Breast epithelium (tissue), 4 donors: ENCODE data around the gene GPR27. TPM values are rescaled to one million over a fixed set of nuclear protein-coding genes. Genes with fewer than 3 reads are reported as not detected.

ENCODE experiments used
- DNase-seq, 2 donors: peaks; one replicate each; pipeline ENCODE4 v3.0.0-alpha.2; 2019; ENCODE audit warnings: low spot score in 2 of 2
- H3K27ac ChIP-seq, 2 donors: fragments of 200-600 bp; sonication (generic) in 1 of 2; one replicate each; pipeline ENCODE4 v1.5.1; 2016 to 2019; ENCODE audit warnings: mild to moderate bottlenecking in 1 of 2
- H3K27me3 ChIP-seq, 2 donors: fragments of 200-600 bp; sonication (generic) in 1 of 2; one replicate each; pipeline versions ENCODE4 v1.5.1 to v1.6.0; 2017 to 2019; ENCODE audit warnings: control low read depth in 1 of 2, mild to moderate bottlenecking in 1 of 2
- H3K36me3 ChIP-seq: fragments of 200-600 bp; one replicate; pipeline ENCODE4 v1.5.1; 2019
- H3K4me1 ChIP-seq, 2 donors: fragments of 200-600 bp; sonication (generic); one replicate each; pipeline ENCODE4 v1.5.1; 2016 to 2019; ENCODE audit warnings: control low read depth in 1 of 2
- H3K4me3 ChIP-seq, 3 donors: fragments of 200-600 bp; sonication (generic); 1 replicate in 2 of 3; 2 replicates in 1 of 3; pipeline ENCODE4 v1.5.1; 2016 to 2019; ENCODE audit warnings: mild to moderate bottlenecking in 3 of 3, moderate library complexity in 2 of 3
- H3K9me3 ChIP-seq, 2 donors: fragments of 200-600 bp; sonication (generic) in 1 of 2; one replicate each; pipeline ENCODE4 v1.5.1; 2016 to 2019; ENCODE audit warnings: control low read depth in 1 of 2
- POLR2A ChIP-seq: fragments of 450-650 bp; IDR thresholded peaks from one replicate; pipeline ENCODE4 v1.6.1; 2016; ENCODE audit warnings: antibody characterized with exemption, mild to moderate bottlenecking, moderate library complexity
- POLR2AphosphoS5 ChIP-seq, 3 donors: sonication (generic); formaldehyde crosslinking; IDR thresholded peaks; one replicate each; pipeline ENCODE4 v1.6.1; 2017; ENCODE audit warnings: antibody characterized with exemption in 3 of 3
- intact Hi-C: fragments of 100-400 bp; cut with DNase I; formaldehyde crosslinking; loops from one replicate; pipeline ENCODE4 v1.15.1; 2023; ENCODE audit warnings: low total_unique reads
- total RNA-seq, 3 donors: library from RNA; depleted of rRNA; stranded (reverse); fragments of >200 nt; gene quantifications; one replicate each; pipeline ENCODE4 v1.1.0, GENCODE V29; 2016
- TF ChIP-seq, protein P1 (sequence below), 3 donors: fragments of 450-650 bp; IDR thresholded peaks; one replicate each; pipeline ENCODE4 v1.5.1; 2016 to 2017; ENCODE audit warnings: antibody characterized with exemption in 3 of 3, mild to moderate bottlenecking in 3 of 3, moderate library complexity in 3 of 3

The GPR27 gene
- total RNA-seq, 3 donors from 2014 or later, result 0.32 to 4.0 (median 2.0) TPM

DNA sequence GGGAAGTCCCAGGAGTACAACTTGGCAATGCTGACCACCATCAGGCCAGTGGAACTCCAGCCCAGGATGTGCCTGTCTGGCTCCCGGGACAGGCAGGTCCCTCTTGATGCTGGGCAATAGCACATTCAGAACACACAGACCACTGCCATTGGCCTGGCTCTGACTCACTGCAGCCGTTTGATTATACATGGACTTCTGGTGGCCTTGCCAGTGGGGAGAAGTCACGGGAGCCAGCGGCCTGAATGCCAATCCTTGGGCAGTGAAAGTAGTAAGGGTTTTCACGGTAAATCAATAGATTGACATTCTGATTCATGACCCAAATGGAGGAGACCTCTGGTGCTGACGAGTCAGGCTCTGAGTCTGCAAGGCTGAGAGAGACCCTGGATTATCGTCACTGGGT is 43.8 kb downstream of the GPR27 start:
- no peak for DNase-seq
- Histone ChIP-seq H3K27ac (no peak overlapping the region), H3K4me1 (no peaks in the 10 kb centered on the region), H3K4me3 (no peak overlapping the region), H3K27me3 (no peaks in the 10 kb centered on the region), H3K9me3 (no peaks in the 10 kb centered on the region), H3K36me3 (no peaks in the 10 kb centered on the region)
- TF ChIP-seq, protein P1, sequence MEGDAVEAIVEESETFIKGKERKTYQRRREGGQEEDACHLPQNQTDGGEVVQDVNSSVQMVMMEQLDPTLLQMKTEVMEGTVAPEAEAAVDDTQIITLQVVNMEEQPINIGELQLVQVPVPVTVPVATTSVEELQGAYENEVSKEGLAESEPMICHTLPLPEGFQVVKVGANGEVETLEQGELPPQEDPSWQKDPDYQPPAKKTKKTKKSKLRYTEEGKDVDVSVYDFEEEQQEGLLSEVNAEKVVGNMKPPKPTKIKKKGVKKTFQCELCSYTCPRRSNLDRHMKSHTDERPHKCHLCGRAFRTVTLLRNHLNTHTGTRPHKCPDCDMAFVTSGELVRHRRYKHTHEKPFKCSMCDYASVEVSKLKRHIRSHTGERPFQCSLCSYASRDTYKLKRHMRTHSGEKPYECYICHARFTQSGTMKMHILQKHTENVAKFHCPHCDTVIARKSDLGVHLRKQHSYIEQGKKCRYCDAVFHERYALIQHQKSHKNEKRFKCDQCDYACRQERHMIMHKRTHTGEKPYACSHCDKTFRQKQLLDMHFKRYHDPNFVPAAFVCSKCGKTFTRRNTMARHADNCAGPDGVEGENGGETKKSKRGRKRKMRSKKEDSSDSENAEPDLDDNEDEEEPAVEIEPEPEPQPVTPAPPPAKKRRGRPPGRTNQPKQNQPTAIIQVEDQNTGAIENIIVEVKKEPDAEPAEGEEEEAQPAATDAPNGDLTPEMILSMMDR (IDR thresholded peaks at IDR 0.05), result no peak
- no peak for TF ChIP-seq POLR2AphosphoS5 (IDR thresholded peaks at IDR 0.05)
- TF ChIP-seq POLR2A, result no peak
- intact Hi-C loops, result no loop called here

DNA sequence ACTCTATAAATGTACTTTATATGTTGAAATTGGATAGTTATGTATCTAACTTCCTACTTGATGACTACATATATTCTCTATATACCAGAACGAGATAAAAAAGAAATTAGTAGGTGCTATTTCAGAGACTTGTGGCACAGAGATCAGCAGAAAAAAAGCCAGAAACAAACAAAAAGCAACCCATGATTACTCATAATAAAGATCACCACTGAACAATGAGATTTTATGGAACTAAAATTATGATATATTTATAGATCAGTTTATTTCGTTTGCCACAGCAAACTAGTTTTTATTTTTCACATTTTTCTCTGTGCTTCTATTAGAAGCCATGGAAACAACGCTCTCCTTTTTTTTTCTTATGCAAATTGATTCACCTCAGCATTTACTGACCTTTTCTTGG is 46.4 kb downstream of the GPR27 start:
- TF ChIP-seq POLR2AphosphoS5 (IDR thresholded peaks at IDR 0.05) (no peak), POLR2A (no peak)
- TF ChIP-seq, protein P1 (IDR thresholded peaks at IDR 0.05), result no peak
- DNase-seq, result no peak
- Histone ChIP-seq H3K27me3 (peaks cover 0 to 3% of the 10 kb centered on the region in 2 donors), H3K4me1 (no peaks in the 10 kb centered on the region), H3K27ac (no peak overlapping the region), H3K4me3 (no peak overlapping the region), H3K36me3 (no peaks in the 10 kb centered on the region), H3K9me3 (no peaks in the 10 kb centered on the region)
- intact Hi-C loops, result no loop called here

DNA sequence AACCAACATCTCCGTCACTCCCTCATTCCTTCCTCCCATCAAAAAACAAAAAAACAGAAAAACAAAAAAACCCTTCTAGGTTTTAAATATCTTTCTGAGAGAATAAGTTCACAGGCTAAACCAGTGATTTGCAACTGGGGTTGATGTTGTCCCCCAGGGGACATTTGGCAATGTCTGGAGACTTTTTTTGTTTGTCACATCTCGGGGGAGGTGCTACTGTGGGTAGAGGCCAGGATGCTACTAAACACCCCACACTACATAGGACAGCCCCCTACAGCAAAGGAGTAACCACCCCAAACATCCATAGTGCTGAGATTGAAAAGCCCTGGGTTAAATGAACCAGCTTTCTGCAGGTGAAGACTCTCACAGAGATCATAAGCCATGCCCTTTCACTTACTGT is 48.3 kb downstream of the GPR27 start:
- H3K36me3 ChIP-seq, result no peaks in the 10 kb centered on the region
- H3K27ac ChIP-seq, result no peak overlapping the region
- intact Hi-C loops, result no loop called here
- peaks cover 0 to 3% of the 10 kb centered on the region in 2 donors for H3K27me3 ChIP-seq
- no peaks in the 10 kb centered on the region for H3K4me1 ChIP-seq
- H3K9me3 ChIP-seq, result no peaks in the 10 kb centered on the region
- no peak for DNase-seq
- TF ChIP-seq POLR2AphosphoS5 (IDR thresholded peaks at IDR 0.05), result no peak
- no peak for TF ChIP-seq POLR2A
- TF ChIP-seq, protein P1 (IDR thresholded peaks at IDR 0.05), result no peak
- no peak overlapping the region for H3K4me3 ChIP-seq

DNA sequence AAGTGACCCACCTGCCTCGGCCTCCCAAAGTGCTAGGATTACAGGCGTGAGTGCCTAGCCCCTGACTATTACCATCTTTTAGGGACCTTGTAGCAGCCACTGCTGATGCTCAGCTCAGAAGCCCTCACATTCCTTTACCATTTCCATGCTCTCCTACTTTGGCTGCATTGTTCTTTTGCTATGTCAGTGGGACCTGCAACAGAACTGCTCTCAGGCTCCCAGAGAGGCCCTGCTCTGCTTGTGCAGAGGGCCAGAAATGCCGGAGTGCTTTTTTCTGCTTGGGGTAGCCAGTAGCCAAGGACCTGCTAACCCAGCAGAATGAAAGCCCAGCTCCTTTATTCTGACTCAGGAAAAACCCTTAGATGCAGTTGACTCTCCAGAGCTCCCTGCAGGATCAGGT is 49.6 kb downstream of the GPR27 start:
- no peak overlapping the region for H3K4me3 ChIP-seq
- no peak overlapping the region for H3K27ac ChIP-seq
- no peaks in the 10 kb centered on the region for H3K9me3 ChIP-seq
- TF ChIP-seq POLR2AphosphoS5 (IDR thresholded peaks at IDR 0.05) (no peak), POLR2A (no peak)
- TF ChIP-seq, protein P1 (IDR thresholded peaks at IDR 0.05), result no peak
- no peaks in the 10 kb centered on the region for H3K4me1 ChIP-seq
- DNase-seq, result no peak
- no peaks in the 10 kb centered on the region for H3K36me3 ChIP-seq
- H3K27me3 ChIP-seq, result peaks cover 0 to 3% of the 10 kb centered on the region in 2 donors
- intact Hi-C loops, result no loop called here

DNA sequence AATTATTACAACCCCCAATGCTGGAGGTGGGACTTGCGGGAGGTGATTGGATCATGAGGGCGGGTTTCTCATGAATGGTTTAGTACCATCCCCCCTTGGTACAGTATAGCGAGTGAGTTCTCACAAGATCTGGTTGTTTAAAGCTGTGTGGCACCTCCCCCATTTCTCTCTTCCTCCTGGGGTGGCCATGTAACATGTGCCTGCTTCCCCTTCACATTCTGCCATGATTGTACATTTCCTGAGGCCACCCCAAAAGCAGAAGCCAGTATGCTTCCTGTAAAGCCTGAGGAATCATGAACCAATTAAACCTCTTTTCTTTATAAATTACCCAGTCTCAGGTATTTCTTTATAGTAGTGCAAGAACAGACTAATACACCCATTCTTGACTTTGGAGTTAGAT is 51.5 kb downstream of the GPR27 start:
- H3K36me3 ChIP-seq, result no peaks in the 10 kb centered on the region

More for the DNA sequence above, 51.5 kb downstream of the GPR27 start:
- H3K4me3 ChIP-seq, result no peak overlapping the region
- H3K4me1 ChIP-seq, result no peaks in the 10 kb centered on the region
- no peaks in the 10 kb centered on the region for H3K9me3 ChIP-seq
- peaks cover 0 to 3% of the 10 kb centered on the region in 2 donors for H3K27me3 ChIP-seq
- intact Hi-C loops, result loop anchor here (2.0 kb wide), 1 partner anchor 78 kb away; no protein-coding TSS in a partner anchor
- no peak overlapping the region for H3K27ac ChIP-seq
- no peak for DNase-seq
- TF ChIP-seq, protein P1 (IDR thresholded peaks at IDR 0.05), result no peak
- TF ChIP-seq POLR2AphosphoS5 (IDR thresholded peaks at IDR 0.05), result no peak
- TF ChIP-seq POLR2A, result no peak
